ENCODE results near the gene MUCL3. TPM values are rescaled to one million over a fixed set of nuclear protein-coding genes. Genes with fewer than 3 reads are reported as not detected.

MUCL3 gene
- total and polyA plus RNA-seq, 5 experiments from 2014 or later = not detected

DNA sequence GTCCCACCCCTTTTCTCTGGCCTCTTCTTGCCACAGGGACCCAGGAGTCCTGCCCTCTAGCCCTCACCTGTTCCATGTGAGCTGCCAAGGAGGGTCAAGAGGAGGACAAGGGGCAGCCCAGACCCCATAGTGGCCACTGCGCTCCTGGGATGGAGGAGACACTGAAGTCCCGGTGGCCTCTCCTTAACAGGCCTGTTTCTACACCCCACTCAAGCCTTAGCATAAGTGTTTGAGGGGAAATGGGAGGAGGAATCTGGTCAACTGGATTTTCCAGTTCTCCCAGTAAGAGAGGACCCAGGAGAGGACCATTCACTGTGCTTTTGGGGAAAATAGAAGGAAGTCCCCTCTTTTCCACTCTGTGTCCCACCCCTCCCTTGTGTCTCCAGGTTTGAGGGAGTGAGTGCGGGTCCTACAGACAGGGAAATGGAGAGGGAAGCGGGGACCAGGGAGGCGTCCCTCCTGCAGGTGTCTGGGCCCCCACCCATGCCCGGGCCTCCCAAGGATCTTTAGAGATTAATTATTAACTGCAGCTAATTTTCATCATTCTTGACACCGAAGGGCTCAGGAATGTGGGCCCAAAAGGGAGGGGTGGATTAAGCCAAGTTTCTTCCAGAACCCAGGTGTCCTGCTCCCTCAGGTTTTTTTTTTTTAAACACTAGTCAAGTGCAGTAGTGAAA lies 8.7 kb upstream of the MUCL3 start, which contains the start of gene SFTA2:
TSS of gene SFTA2 (minus strand) at position 202 of the 677 bp plus-strand sequence. CDS start at position 128, 74 bp downstream.
- Mint-ChIP-seq H3K27ac (peak within 1 kb of the TSS in 3 of 10 donors; percentile 33 to 67 (median 41)), H3K4me1 (peaks cover 0 to 6% (median 0%) of the 10 kb centered on the region in 4 donors), H3K27me3 (peaks cover 0 to 5% (median 0%) of the 10 kb centered on the region in 5 donors), H3K9me3 (peaks cover 0 to 15% (median 6%) of the 10 kb centered on the region in 9 donors), H3K36me3 (peaks cover 5 to 12% (median 8%) of the 10 kb centered on the region in 3 donors), H3K4me3 (no peak within 1 kb of the TSS)
- POLR2A ChIA-PET = interaction anchor here (1.2 kb wide), 1 partner anchor 23 kb away, joined by 3 read pairs; no protein-coding TSS in a partner anchor
- ATAC-seq = no peak
- DNase-seq = no peak

DNA sequence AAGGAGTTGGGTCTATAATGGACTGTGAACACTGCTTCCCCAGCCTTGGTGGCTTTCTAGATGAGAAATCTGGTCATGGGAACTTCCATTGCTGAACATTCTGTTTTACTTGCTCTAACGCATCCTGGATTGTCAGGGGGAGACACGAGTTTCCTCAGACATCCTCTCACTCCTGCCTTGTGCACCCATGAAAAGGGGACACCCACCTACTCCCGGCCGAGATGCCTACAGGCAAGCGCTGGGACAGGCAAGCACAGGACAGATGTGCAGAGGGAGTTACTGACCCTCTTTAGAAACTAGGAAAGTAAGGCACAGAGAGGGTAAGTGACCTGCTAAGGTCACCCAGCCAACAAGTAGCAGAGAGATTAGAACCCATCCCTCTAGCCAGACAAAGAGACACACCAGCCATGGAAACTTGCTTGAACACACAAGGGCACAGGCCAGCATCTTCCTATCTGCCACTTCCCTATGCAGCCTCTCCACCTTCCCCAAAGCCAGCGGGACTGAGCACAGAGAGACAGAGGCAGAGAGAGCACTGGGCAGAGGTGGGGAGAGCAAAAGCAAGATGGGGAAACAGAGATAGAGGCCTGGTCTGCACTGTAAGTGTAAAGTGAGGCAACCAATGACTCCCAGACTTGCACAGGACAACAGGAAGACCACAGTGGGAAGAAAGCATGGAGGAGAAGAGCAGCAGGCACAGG lies 8.0 kb upstream of the MUCL3 start:
- peak overlapping the region in 1 of 10 donors; percentile 67 for H3K27ac Mint-ChIP-seq
- H3K4me3 Mint-ChIP-seq = no peak overlapping the region
- H3K27me3 Mint-ChIP-seq = peaks cover 0 to 8% (median 0%) of the 10 kb centered on the region in 5 donors
- H3K36me3 Mint-ChIP-seq = peaks cover 5 to 8% (median 7%) of the 10 kb centered on the region in 3 donors
- POLR2A ChIA-PET = no interaction called here
- peaks cover 0 to 6% (median 0%) of the 10 kb centered on the region in 4 donors for H3K4me1 Mint-ChIP-seq
- H3K9me3 Mint-ChIP-seq = peaks cover 0 to 14% (median 6%) of the 10 kb centered on the region in 9 donors
- DNase-seq (no peak), ATAC-seq (no peak)

DNA sequence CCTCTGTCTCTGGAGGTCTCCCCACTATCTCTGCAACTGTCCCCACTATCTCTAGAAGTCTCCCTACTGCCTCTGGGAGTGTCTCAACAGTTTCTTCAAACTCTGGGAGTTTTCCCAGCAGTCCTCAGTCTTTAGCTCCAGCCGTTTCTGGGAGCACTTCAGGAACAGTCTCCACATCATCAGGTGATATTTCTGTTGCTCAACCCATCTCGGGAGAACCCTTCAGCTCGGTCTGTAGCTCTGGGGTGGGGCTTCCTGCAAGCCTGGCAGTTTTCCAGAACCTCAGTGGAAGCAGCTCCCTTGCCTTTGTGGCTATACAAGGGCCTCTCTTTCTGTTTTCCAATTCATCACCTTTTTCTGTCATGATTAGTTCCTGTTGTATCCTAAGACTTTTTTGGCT lies 5.8 kb upstream of the MUCL3 start:
- Mint-ChIP-seq H3K27ac (no peak overlapping the region), H3K9me3 (no peaks in the 10 kb centered on the region), H3K4me3 (no peak overlapping the region), H3K36me3 (no peaks in the 10 kb centered on the region), H3K27me3 (peaks cover 0 to 21% (median 6%) of the 10 kb centered on the region in 5 donors), H3K4me1 (peaks cover 0 to 6% (median 0%) of the 10 kb centered on the region in 4 donors)
- no peak for ATAC-seq
- DNase-seq = no peak
- POLR2A ChIA-PET = no interaction called here

GRCh38 chr6:30937265-30937664 lies 3.5 kb upstream of the MUCL3 start:
- ATAC-seq = no peak
- no peak for DNase-seq
- POLR2A ChIA-PET = no interaction called here
- Mint-ChIP-seq H3K9me3 (no peaks in the 10 kb centered on the region), H3K27ac (no peak overlapping the region), H3K36me3 (no peaks in the 10 kb centered on the region), H3K27me3 (peaks cover 8 to 38% (median 19%) of the 10 kb centered on the region in 5 donors), H3K4me3 (no peak overlapping the region), H3K4me1 (peaks cover 0 to 8% (median under 1%) of the 10 kb centered on the region in 4 donors)

GRCh38 chr6:30938730-30939129 lies 2.0 kb upstream of the MUCL3 start:
- H3K27me3 Mint-ChIP-seq = peaks cover 17 to 51% (median 32%) of the 10 kb centered on the region in 5 donors
- ATAC-seq (no peak), DNase-seq (no peak)
- POLR2A ChIA-PET = interaction anchor here (0.9 kb wide), 1 partner anchor 12 kb away, joined by 4 read pairs; no protein-coding TSS in a partner anchor
- no peaks in the 10 kb centered on the region for H3K36me3 Mint-ChIP-seq
- no peak overlapping the region for H3K27ac Mint-ChIP-seq
- H3K9me3 Mint-ChIP-seq = no peaks in the 10 kb centered on the region
- H3K4me3 Mint-ChIP-seq = no peak overlapping the region
- peaks cover 0 to 17% (median 5%) of the 10 kb centered on the region in 4 donors for H3K4me1 Mint-ChIP-seq

- no peak overlapping the region for H3K27ac Mint-ChIP-seq
- H3K4me1 Mint-ChIP-seq = peaks cover 0 to 17% (median 5%) of the 10 kb centered on the region in 4 donors
- no peaks in the 10 kb centered on the region for H3K9me3 Mint-ChIP-seq
- POLR2A ChIA-PET = no interaction called here
- H3K36me3 Mint-ChIP-seq = no peaks in the 10 kb centered on the region
- ATAC-seq (no peak), DNase-seq (no peak)
- no peak overlapping the region for H3K4me3 Mint-ChIP-seq
- peaks cover 19 to 56% (median 38%) of the 10 kb centered on the region in 5 donors for H3K27me3 Mint-ChIP-seq
Measured at GRCh38 chr6:30939473-30939872, 1.3 kb upstream of the MUCL3 start.

GRCh38 chr6:30942338-30943060 lies 1.7 kb downstream of the MUCL3 start:
- no peak for ATAC-seq
- POLR2A ChIA-PET = no interaction called here
- Mint-ChIP-seq H3K36me3 (peaks cover 0 to 2% (median 0%) of the 10 kb centered on the region in 3 donors), H3K27me3 (peaks cover 25 to 64% (median 50%) of the 10 kb centered on the region in 5 donors), H3K9me3 (no peaks in the 10 kb centered on the region), H3K4me1 (peaks cover 0 to 11% (median 5%) of the 10 kb centered on the region in 4 donors), H3K27ac (peak overlapping the region in 1 of 10 donors; percentile 72), H3K4me3 (no peak overlapping the region)
- no peak for DNase-seq

DNA sequence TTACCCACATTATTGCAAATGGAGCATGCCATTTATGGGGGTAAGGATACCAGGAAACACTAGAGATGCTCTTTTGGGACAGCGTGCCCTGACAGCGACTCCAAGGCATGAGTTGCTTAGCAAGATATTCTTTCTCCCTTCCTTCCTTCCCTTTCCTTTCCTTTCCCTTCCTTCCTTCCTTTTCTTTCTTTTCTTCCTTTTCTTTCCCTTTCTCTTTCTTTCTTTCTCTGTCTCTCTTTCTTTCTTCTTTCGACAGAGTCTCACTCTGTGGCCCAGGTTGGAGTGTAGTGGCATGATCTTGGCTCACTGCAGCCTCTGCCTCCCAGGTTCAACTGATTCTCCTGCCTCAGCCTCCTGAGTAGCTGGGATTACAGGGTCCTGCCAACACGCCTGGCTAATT lies 3.3 kb downstream of the MUCL3 start:
- POLR2A ChIA-PET = interaction anchor here (0.6 kb wide), 1 partner anchor 410 kb away, joined by 3 read pairs; no protein-coding TSS in a partner anchor
- Mint-ChIP-seq H3K27me3 (peaks cover 27 to 79% (median 55%) of the 10 kb centered on the region in 5 donors), H3K4me1 (peaks cover 0 to 11% (median 5%) of the 10 kb centered on the region in 4 donors), H3K27ac (peak overlapping the region in 1 of 10 donors; percentile 70), H3K36me3 (peaks cover 0 to 4% (median 2%) of the 10 kb centered on the region in 3 donors), H3K4me3 (no peak overlapping the region), H3K9me3 (peaks cover 0 to 4% (median 0%) of the 10 kb centered on the region in 9 donors)
- ATAC-seq (no peak), DNase-seq (no peak)

DNA sequence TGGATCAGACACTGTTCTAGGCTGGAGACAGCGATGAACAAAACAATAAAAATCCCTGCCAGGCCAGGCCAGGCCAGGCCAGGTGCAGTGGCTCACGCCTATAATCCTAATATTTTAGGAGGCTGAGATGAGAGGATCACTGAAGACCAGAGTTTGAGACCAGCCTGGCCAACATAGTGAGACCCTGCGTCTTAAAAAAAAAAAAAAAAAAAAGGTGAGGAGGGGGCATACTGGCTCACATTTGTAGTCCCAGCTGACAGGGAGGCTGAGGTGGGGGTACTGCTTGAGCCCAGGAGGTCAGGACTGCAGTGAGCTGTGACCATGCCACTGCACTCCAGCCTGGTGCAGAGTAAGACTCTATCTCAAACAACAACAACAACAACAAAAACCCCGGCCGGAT lies 4.5 kb downstream of the MUCL3 start:
- Mint-ChIP-seq H3K27ac (no peak overlapping the region), H3K9me3 (peaks cover 0 to 16% (median 0%) of the 10 kb centered on the region in 9 donors), H3K4me3 (no peak overlapping the region), H3K4me1 (peaks cover 0 to 11% (median 5%) of the 10 kb centered on the region in 4 donors), H3K27me3 (peaks cover 26 to 83% (median 58%) of the 10 kb centered on the region in 5 donors), H3K36me3 (peaks cover 0 to 8% (median 2%) of the 10 kb centered on the region in 3 donors)
- POLR2A ChIA-PET = interaction anchor here (1.1 kb wide), 1 partner anchor 10 kb away, joined by 4 read pairs; no protein-coding TSS in a partner anchor
- ATAC-seq (no peak), DNase-seq (no peak)

DNA sequence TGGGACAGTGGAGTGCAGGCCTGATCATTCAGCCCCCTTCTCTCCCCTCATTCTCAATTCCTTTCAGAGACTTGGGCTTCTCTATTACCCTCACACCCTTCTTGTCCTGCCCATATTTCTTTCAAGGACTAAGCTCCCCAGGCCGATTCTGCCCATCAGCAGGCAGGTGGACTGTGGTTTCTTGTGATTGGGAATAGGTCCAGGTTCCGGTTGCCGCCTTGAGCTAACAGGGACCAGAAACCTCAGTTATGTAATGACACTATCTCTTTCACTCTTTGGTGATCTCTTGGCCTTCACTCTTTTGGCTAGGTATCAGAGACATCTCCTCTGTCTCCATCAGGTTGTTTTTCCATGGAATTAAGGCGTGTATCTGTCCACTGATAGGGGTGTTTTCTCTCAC lies 6.5 kb downstream of the MUCL3 start:
- ATAC-seq = no peak
- H3K4me1 Mint-ChIP-seq = peaks cover 0 to 10% (median 6%) of the 10 kb centered on the region in 4 donors
- peaks cover 0 to 28% (median 0%) of the 10 kb centered on the region in 9 donors for H3K9me3 Mint-ChIP-seq
- H3K27ac Mint-ChIP-seq = no peak overlapping the region
- POLR2A ChIA-PET = interaction anchor here (1.1 kb wide), 1 partner anchor 8 kb away, joined by 4 read pairs; no protein-coding TSS in a partner anchor
- no peak for DNase-seq
- peaks cover 19 to 76% (median 60%) of the 10 kb centered on the region in 5 donors for H3K27me3 Mint-ChIP-seq
- peaks cover 0 to 8% (median 2%) of the 10 kb centered on the region in 3 donors for H3K36me3 Mint-ChIP-seq
- no peak overlapping the region for H3K4me3 Mint-ChIP-seq

DNA sequence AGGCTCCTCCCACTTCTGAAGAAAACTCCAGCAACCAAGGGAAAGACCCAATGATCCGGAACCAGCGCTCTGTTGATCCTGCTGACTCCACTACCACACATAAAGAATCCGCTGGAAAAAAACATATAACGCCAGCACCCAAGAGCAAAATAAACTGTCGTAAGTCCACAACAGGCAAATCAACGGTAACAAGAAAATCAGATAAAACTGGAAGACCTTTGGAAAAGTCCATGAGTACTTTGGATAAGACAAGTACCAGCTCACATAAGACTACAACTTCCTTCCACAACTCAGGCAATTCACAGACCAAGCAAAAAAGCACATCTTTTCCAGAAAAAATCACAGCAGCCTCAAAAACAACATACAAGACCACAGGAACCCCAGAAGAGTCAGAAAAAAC lies 8.0 kb downstream of the MUCL3 start:
- H3K4me3 Mint-ChIP-seq = no peak overlapping the region
- ATAC-seq (no peak), DNase-seq (no peak)
- H3K27ac Mint-ChIP-seq = no peak overlapping the region
- POLR2A ChIA-PET = no interaction called here
- peaks cover 9 to 60% (median 45%) of the 10 kb centered on the region in 5 donors for H3K27me3 Mint-ChIP-seq
- H3K36me3 Mint-ChIP-seq = peaks cover 0 to 8% (median 2%) of the 10 kb centered on the region in 3 donors
- peaks cover 0 to 4% (median under 1%) of the 10 kb centered on the region in 4 donors for H3K4me1 Mint-ChIP-seq
- peaks cover 0 to 28% (median 0%) of the 10 kb centered on the region in 9 donors for H3K9me3 Mint-ChIP-seq

DNA sequence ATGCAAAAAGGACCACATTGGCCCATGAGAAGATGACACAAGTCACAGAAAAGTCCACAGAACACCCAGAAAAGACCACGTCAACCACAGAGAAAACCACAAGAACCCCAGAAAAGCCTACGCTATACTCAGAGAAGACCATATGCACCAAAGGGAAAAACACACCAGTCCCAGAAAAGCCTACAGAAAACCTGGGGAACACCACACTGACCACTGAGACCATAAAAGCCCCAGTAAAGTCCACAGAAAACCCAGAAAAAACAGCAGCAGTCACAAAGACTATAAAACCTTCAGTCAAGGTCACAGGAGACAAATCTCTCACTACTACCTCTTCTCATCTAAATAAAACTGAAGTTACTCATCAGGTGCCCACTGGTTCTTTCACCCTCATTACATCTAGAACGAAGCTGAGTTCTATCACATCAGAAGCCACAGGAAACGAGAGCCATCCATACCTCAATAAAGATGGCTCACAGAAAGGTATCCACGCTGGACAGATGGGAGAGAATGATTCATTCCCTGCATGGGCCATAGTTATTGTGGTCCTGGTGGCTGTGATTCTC lies 11.2 kb downstream of the MUCL3 start:
- ATAC-seq (no peak), DNase-seq (no peak)
- no peak overlapping the region for H3K4me3 Mint-ChIP-seq
- H3K4me1 Mint-ChIP-seq = peaks cover 10 to 26% (median 18%) of the 10 kb centered on the region in 4 donors
- peaks cover 0 to 45% (median 35%) of the 10 kb centered on the region in 5 donors for H3K27me3 Mint-ChIP-seq
- peaks cover 0 to 28% (median 0%) of the 10 kb centered on the region in 9 donors for H3K9me3 Mint-ChIP-seq
- POLR2A ChIA-PET = no interaction called here
- H3K36me3 Mint-ChIP-seq = peaks cover 0 to 8% (median 0%) of the 10 kb centered on the region in 3 donors
- H3K27ac Mint-ChIP-seq = no peak overlapping the region

Data from naive thymus-derived CD8-positive, alpha-beta T cell (primary cell).